Heart left ventricle (tissue), 13 donors: ENCODE measurements around the gene SPTSSA.
"Not testable (repeated sequence)": the region's sequence is repeated elsewhere in the genome, so short reads cannot be mapped to it uniquely, and the experiment has no call there.

Experiments used
- CTCF ChIP-seq, 12 donors: fragments of 200-600 bp; sonication (generic) in 4 of 12; IDR thresholded peaks; one replicate each; pipeline versions ENCODE4 v1.5.0 to v1.8.0; 2018 to 2022; ENCODE audit warnings: antibody characterized with exemption in 12 of 12, mild to moderate bottlenecking in 5 of 12
- POLR2A ChIP-seq, 2 donors: fragments of 450-650 bp; IDR thresholded peaks; one replicate each; pipeline ENCODE4 v1.6.1; 2017; ENCODE audit warnings: antibody characterized with exemption in 2 of 2, mild to moderate bottlenecking in 2 of 2, moderate library complexity in 2 of 2
- donor health status: ischemic (EF 13 %, LVEDD 7.1; RV severe dilation, severe dysfunction).
- donor health status: DM: no; HTN: yes; CAD: no.
- donor health status: DM: no; HTN: no; CAD: no.
- donor health status: ischemic (EF 25% LVEDD 6.9; RV normal size, moderate dysfunction).
- donor health status: ischemic (EF 25% LVEDD 5.7; RV mildly dilated, moderate dysfunction).
- donor health status: ischemic (EF 35%, LVEDD 5.7; RV mildly dilated, moderate dysfunction).
- donor health status: nonischemic (EF 11% LVEDD 7.7; RV severe dilation, severe dysfunction).
- donor health status: DM: yes; HTN: yes; CAD: no.
- donor health status: PGD.
- donor health status: ischemic (EF 29% LVEDD 5.4; RV normal size, mild dysfunction).
- donor health status: nonischemic (EF 23%, LVEDD 6.1; RV moderate dilation, normal function).

DNA sequence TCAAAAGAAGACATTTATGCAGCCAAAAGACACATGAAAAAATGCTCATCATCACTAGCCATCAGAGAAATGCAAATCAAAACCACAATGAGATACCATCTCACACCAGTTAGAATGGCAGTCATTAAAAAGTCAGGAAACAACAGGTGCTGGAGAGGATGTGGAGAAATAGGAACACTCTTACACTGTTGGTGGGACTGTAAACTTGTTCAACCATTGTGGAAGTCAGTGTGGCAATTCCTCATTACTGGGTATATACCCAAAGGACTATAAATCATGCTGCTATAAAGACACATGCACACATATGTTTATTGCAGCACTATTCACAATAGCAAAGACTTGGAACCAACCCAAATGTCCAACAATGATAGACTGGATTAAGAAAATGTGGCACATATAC lies 76.2 kb downstream of the SPTSSA start:
- TF ChIP-seq CTCF, POLR2A (IDR thresholded peaks at IDR 0.05): not testable (repeated sequence)
